ENCODE measurements around the gene CLSTN1. TPM values are rescaled to one million over a fixed set of nuclear protein-coding genes. Genes with fewer than 3 reads are reported as not detected.

Gene CLSTN1
- total RNA-seq, 1 donor from 2014 or later = 72.3 TPM

GRCh38 chr1:9776685-9777084, 47.1 kb downstream of the CLSTN1 start:
- no peaks in the 10 kb centered on the region for H3K9me3 ChIP-seq
- H3K27ac ChIP-seq = no peak overlapping the region
- intact Hi-C loops (cut with DNase I) = no loop called here
- DNase-seq = no peak
- H3K4me1 ChIP-seq = no peaks in the 10 kb centered on the region
- H3K27me3 ChIP-seq (ENCODE audit: low read depth) = no peaks in the 10 kb centered on the region
- no peak for ATAC-seq
- no peak overlapping the region for H3K4me3 ChIP-seq
- TF ChIP-seq CTCF (IDR thresholded peaks at IDR 0.05) = no peak
- H3K36me3 ChIP-seq = peaks cover 13% of the 10 kb centered on the region

- Histone ChIP-seq H3K4me3 (no peak overlapping the region), H3K27ac (no peak overlapping the region), H3K36me3 (peaks cover 17% of the 10 kb centered on the region), H3K4me1 (no peaks in the 10 kb centered on the region), H3K9me3 (no peaks in the 10 kb centered on the region), H3K27me3 (ENCODE audit: low read depth) (no peaks in the 10 kb centered on the region)
- no peak for TF ChIP-seq CTCF (IDR thresholded peaks at IDR 0.05)
- intact Hi-C loops (cut with DNase I) = no loop called here
- ATAC-seq (no peak), DNase-seq (no peak)
Observed at GRCh38 chr1:9774712-9775679, 48.8 kb downstream of the CLSTN1 start.

GRCh38 chr1:9770298-9770697, 53.5 kb downstream of the CLSTN1 start:
- Histone ChIP-seq H3K9me3 (no peaks in the 10 kb centered on the region), H3K4me3 (no peak overlapping the region), H3K4me1 (no peaks in the 10 kb centered on the region), H3K36me3 (peaks cover 17% of the 10 kb centered on the region), H3K27ac (no peak overlapping the region), H3K27me3 (ENCODE audit: low read depth) (no peaks in the 10 kb centered on the region)
- intact Hi-C loops (cut with DNase I) = no loop called here
- DNase-seq = no peak
- TF ChIP-seq CTCF (IDR thresholded peaks at IDR 0.05) = no peak
- no peak for ATAC-seq

- no peak for ATAC-seq
- DNase-seq = no peak
- Histone ChIP-seq H3K27ac (no peak overlapping the region), H3K4me3 (no peak overlapping the region), H3K36me3 (peaks cover 17% of the 10 kb centered on the region), H3K27me3 (ENCODE audit: low read depth) (no peaks in the 10 kb centered on the region), H3K4me1 (peaks cover 9% of the 10 kb centered on the region), H3K9me3 (no peaks in the 10 kb centered on the region)
- intact Hi-C loops (cut with DNase I) = no loop called here
- no peak for TF ChIP-seq CTCF (IDR thresholded peaks at IDR 0.05)
Observed at GRCh38 chr1:9768983-9769382, 54.8 kb downstream of the CLSTN1 start.

- ATAC-seq = no peak
- intact Hi-C loops (cut with DNase I) = no loop called here
- no peak for TF ChIP-seq CTCF (IDR thresholded peaks at IDR 0.05)
- Histone ChIP-seq H3K27me3 (ENCODE audit: low read depth) (no peaks in the 10 kb centered on the region), H3K9me3 (no peaks in the 10 kb centered on the region), H3K36me3 (peaks cover 15% of the 10 kb centered on the region), H3K4me1 (peaks cover 9% of the 10 kb centered on the region), H3K27ac (no peak overlapping the region), H3K4me3 (no peak overlapping the region)
- DNase-seq = no peak
Observed at GRCh38 chr1:9767964-9768668, 55.6 kb downstream of the CLSTN1 start.

Measured in lower lobe of right lung (tissue), 2 donors.